Thyroid gland (tissue), 4 donors: ENCODE measurements around the gene FOXJ3. TPM values are rescaled to one million over a fixed set of nuclear protein-coding genes. Genes with fewer than 3 reads are reported as not detected.

ENCODE experiments used
- DNase-seq, 2 donors: peaks; one replicate each; pipeline ENCODE4 v3.0.0-alpha.2; 2019
- H3K27ac ChIP-seq, 3 donors: fragments of 200-600 bp; sonication (generic); 1 replicate in 2 of 3; 2 replicates in 1 of 3; pipeline ENCODE4 v1.5.1; 2016 to 2019; ENCODE audit warnings: mild to moderate bottlenecking in 1 of 3, moderate library complexity in 1 of 3
- H3K27me3 ChIP-seq: fragments of 200-600 bp; sonication (generic); one replicate; pipeline ENCODE4 v1.5.1; 2019
- H3K36me3 ChIP-seq, 2 donors: fragments of 200-600 bp; sonication (generic); one replicate each; pipeline ENCODE4 v1.5.1; 2016 to 2019
- H3K4me1 ChIP-seq, 2 donors: fragments of 200-600 bp; sonication (generic); one replicate each; pipeline ENCODE4 v1.5.1; 2017 to 2019
- H3K4me3 ChIP-seq, 3 donors: fragments of 200-600 bp; sonication (generic); replicated peaks in 1 of 3; 1 replicate in 2 of 3; 2 replicates in 1 of 3; pipeline ENCODE4 v1.5.1; 2016; ENCODE audit warnings: mild to moderate bottlenecking in 1 of 3
- H3K9me3 ChIP-seq: fragments of 200-600 bp; sonication (generic); one replicate; pipeline ENCODE4 v1.5.1; 2017
- CTCF ChIP-seq, 6 experiments: fragments of 200-600 bp in 3 of 6; fragments of 450-650 bp in 3 of 6; sonication (generic) in 3 of 6; IDR thresholded peaks; one replicate each; pipeline ENCODE4 v1.5.1; 2016 to 2019; ENCODE audit warnings: antibody characterized with exemption in 6 of 6, mild to moderate bottlenecking in 2 of 6, inconsistent platforms in 1 of 6, moderate library complexity in 1 of 6
- POLR2A ChIP-seq, 2 donors: fragments of 450-650 bp; IDR thresholded peaks; one replicate each; pipeline ENCODE4 v1.6.1; 2017; ENCODE audit warnings: antibody characterized with exemption in 2 of 2, mild to moderate bottlenecking in 2 of 2, moderate library complexity in 1 of 2
- WGBS, 2 donors: methylation state at CpG; one replicate each; pipeline ENCODE4 v1.1.5; 2017; 5-methylcytosine and 5-hydroxymethylcytosine counted together
- intact Hi-C: fragments of 100-400 bp; cut with DNase I; formaldehyde crosslinking; loops from one replicate; pipeline ENCODE4 v1.15.1; 2023
- total RNA-seq, 4 donors: library from RNA; depleted of rRNA; stranded (reverse); fragments of >200 nt; gene quantifications; one replicate each; pipeline ENCODE4 v1.2.3, GENCODE V29; 2016

The FOXJ3 gene
- total RNA-seq, 4 donors from 2014 or later = 55.4 to 87.5 (median 81.0) TPM

GRCh38 chr1:42137766-42138165 lies 197.3 kb downstream of the FOXJ3 start:
- Histone ChIP-seq H3K4me1 (peaks cover 36 to 55% of the 10 kb centered on the region in 2 donors), H3K27me3 (no peaks in the 10 kb centered on the region), H3K36me3 (no peaks in the 10 kb centered on the region), H3K9me3 (no peaks in the 10 kb centered on the region), H3K4me3 (no peak overlapping the region), H3K27ac (peak overlapping the region; percentile 33 to 82 (median 65))
- 21 to 72% methylated on average over 10 of the region's 10 CpGs for WGBS, 2 donors
- peak; percentile 94 to 96 for DNase-seq
- intact Hi-C loops = no loop called here
- TF ChIP-seq CTCF (IDR thresholded peaks at IDR 0.05) = peak in 1 of 6 experiments; percentile 12
- peak in 1 of 2 donors; percentile 9 for TF ChIP-seq POLR2A (IDR thresholded peaks at IDR 0.05)

DNA sequence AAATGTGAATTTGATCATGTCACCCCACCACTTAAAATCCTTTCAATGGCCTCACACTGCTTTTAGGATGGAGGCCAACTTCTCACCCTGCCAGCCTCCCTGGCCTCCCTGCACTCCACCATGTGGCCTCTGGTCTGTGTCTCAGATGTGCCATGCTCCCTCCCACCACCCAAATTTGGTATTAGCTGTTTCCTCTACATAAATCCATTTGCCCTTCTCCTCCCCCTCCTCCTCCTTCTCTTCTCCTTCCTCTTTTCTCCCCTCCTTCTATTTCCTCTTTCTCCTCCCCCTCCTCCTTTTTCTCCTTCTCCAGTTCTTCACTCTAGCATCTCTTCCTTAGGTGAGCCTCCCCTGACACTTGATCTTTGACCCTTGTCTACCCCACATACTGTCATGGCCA lies 198.6 kb downstream of the FOXJ3 start:
- no peaks in the 10 kb centered on the region for H3K9me3 ChIP-seq
- H3K27me3 ChIP-seq = no peaks in the 10 kb centered on the region
- intact Hi-C loops = no loop called here
- no peak for TF ChIP-seq CTCF (IDR thresholded peaks at IDR 0.05)
- TF ChIP-seq POLR2A (IDR thresholded peaks at IDR 0.05) = no peak
- H3K4me1 ChIP-seq = peaks cover 30 to 42% of the 10 kb centered on the region in 2 donors
- peak overlapping the region in 2 of 3 donors; percentile 4 to 77 for H3K27ac ChIP-seq
- H3K4me3 ChIP-seq = no peak overlapping the region
- H3K36me3 ChIP-seq = no peaks in the 10 kb centered on the region
- no peak for DNase-seq

DNA sequence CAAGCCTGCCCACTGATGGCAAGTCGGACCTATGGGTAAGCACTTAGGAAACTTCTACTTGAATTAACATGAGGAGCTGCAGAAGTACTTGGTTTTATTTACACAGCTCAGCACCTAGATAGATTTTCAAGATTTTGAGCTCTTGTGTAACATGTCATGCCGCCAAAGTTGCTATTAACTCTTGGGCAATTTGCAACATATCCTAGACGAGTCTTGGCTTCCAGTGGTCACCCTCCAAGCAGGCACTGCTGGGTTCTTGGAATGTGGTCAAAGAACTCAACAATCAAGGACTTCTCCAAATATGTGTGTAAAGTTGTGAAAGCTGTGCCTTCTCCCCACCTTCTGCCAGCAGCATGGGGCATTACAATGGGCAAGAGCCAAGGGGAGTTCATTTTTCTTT lies 199.6 kb downstream of the FOXJ3 start:
- H3K27me3 ChIP-seq = no peaks in the 10 kb centered on the region
- H3K27ac ChIP-seq = peak overlapping the region; percentile 55 to 77 (median 63)
- TF ChIP-seq CTCF (IDR thresholded peaks at IDR 0.05) (no peak), POLR2A (IDR thresholded peaks at IDR 0.05) (no peak)
- H3K9me3 ChIP-seq = no peaks in the 10 kb centered on the region
- 15 to 38% methylated on average over 3 of the region's 3 CpGs for WGBS, 2 donors
- no peaks in the 10 kb centered on the region for H3K36me3 ChIP-seq
- no peak overlapping the region for H3K4me3 ChIP-seq
- DNase-seq = peak; percentile 78 to 83
- intact Hi-C loops = no loop called here
- peaks cover 33 to 52% of the 10 kb centered on the region in 2 donors for H3K4me1 ChIP-seq

- Histone ChIP-seq H3K4me3 (no peak overlapping the region), H3K27me3 (no peaks in the 10 kb centered on the region), H3K9me3 (no peaks in the 10 kb centered on the region), H3K27ac (no peak overlapping the region), H3K4me1 (peaks cover 46 to 64% of the 10 kb centered on the region in 2 donors), H3K36me3 (no peaks in the 10 kb centered on the region)
- DNase-seq = no peak
- TF ChIP-seq POLR2A (IDR thresholded peaks at IDR 0.05) = no peak
- no peak for TF ChIP-seq CTCF (IDR thresholded peaks at IDR 0.05)
- intact Hi-C loops = no loop called here
- 87 to 89% methylated on average over 10 of the region's 10 CpGs for WGBS, 2 donors
Measured at GRCh38 chr1:42133809-42134526, 201.1 kb downstream of the FOXJ3 start.

DNA sequence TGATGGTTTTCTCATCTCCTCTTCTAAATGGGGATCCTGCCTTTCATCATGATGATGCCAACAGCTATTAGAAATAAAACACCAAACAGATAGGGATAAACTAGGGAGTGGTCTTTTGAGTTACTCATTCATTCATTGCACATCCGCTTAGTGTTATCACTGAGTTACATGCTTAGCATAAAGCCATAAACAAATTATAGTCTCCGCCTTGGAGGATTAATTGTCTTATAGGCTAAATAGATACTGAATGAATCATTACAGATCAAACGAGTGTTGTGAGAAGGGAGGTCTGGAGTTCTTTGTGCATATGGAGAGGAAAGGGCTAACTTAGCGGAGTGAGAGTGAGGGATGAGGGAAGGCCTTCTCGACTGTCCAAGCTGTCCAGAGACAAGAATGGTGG lies 201.6 kb downstream of the FOXJ3 start:
- H3K27ac ChIP-seq = no peak overlapping the region
- H3K27me3 ChIP-seq = no peaks in the 10 kb centered on the region
- peaks cover 45 to 62% of the 10 kb centered on the region in 2 donors for H3K4me1 ChIP-seq
- no peaks in the 10 kb centered on the region for H3K9me3 ChIP-seq
- H3K36me3 ChIP-seq = no peaks in the 10 kb centered on the region
- no peak for DNase-seq
- WGBS, 2 donors = 93 to 94% methylated on average over 5 of the region's 5 CpGs
- no peak overlapping the region for H3K4me3 ChIP-seq
- intact Hi-C loops = no loop called here
- no peak for TF ChIP-seq CTCF (IDR thresholded peaks at IDR 0.05)
- no peak for TF ChIP-seq POLR2A (IDR thresholded peaks at IDR 0.05)
